Suprapubic skin (tissue), 4 donors: ENCODE measurements around the gene TMEM236.

Experiments
- POLR2A ChIP-seq, 2 donors: fragments of 450-650 bp; IDR thresholded peaks; one replicate each; pipeline ENCODE4 v1.6.1; 2017; ENCODE audit warnings: antibody characterized with exemption in 2 of 2, mild to moderate bottlenecking in 2 of 2, moderate library complexity in 2 of 2
- POLR2AphosphoS5 ChIP-seq, 3 donors: sonication (generic); formaldehyde crosslinking; IDR thresholded peaks; one replicate each; pipeline ENCODE4 v1.6.1; 2017; ENCODE audit warnings: antibody characterized with exemption in 3 of 3
- TF ChIP-seq, protein P1 (sequence below), 2 donors: fragments of 200-600 bp in 1 of 2; fragments of 450-650 bp in 1 of 2; sonication (generic) in 1 of 2; IDR thresholded peaks; one replicate each; pipeline ENCODE4 v1.5.1; 2016 to 2019; ENCODE audit warnings: antibody characterized with exemption in 2 of 2, mild to moderate bottlenecking in 1 of 2, moderate library complexity in 1 of 2

DNA sequence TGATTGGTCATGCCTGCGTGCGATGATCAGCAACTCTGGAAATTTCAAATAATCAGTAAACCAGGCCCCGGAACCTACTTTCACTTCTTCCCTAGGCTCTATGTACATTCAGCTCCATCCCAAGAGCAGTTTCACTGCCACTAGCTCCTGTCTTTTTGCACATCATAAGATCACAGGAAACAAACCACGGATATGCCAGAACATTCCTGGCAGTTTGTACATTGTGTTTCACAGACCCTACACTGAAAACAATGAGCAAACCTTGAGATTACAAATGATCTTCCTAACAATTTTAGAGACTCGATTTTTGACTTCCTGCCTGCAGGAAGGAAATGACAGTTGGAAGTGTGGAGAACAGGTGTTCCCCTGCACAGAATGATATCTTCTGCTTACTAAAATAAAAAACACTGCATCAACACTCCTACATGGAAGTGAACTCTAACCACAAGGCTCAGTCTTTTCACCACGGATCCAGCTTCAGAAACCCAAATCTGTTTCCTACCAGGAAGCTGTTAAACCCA is 7.6 kb upstream of the TMEM236 start:
- TF ChIP-seq, protein P1, sequence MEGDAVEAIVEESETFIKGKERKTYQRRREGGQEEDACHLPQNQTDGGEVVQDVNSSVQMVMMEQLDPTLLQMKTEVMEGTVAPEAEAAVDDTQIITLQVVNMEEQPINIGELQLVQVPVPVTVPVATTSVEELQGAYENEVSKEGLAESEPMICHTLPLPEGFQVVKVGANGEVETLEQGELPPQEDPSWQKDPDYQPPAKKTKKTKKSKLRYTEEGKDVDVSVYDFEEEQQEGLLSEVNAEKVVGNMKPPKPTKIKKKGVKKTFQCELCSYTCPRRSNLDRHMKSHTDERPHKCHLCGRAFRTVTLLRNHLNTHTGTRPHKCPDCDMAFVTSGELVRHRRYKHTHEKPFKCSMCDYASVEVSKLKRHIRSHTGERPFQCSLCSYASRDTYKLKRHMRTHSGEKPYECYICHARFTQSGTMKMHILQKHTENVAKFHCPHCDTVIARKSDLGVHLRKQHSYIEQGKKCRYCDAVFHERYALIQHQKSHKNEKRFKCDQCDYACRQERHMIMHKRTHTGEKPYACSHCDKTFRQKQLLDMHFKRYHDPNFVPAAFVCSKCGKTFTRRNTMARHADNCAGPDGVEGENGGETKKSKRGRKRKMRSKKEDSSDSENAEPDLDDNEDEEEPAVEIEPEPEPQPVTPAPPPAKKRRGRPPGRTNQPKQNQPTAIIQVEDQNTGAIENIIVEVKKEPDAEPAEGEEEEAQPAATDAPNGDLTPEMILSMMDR (IDR thresholded peaks at IDR 0.05) = no peak
- TF ChIP-seq POLR2AphosphoS5 (IDR thresholded peaks at IDR 0.05) = no peak
- TF ChIP-seq POLR2A (IDR thresholded peaks at IDR 0.05) = no peak
